Islet precursor cell (in vitro differentiated cells): ENCODE results near the gene RBMS1.

Experiments
- DNase-seq: peaks from one replicate; pipeline ENCODE4 v3.0.0-alpha.2; 2018

Gene RBMS1

DNA sequence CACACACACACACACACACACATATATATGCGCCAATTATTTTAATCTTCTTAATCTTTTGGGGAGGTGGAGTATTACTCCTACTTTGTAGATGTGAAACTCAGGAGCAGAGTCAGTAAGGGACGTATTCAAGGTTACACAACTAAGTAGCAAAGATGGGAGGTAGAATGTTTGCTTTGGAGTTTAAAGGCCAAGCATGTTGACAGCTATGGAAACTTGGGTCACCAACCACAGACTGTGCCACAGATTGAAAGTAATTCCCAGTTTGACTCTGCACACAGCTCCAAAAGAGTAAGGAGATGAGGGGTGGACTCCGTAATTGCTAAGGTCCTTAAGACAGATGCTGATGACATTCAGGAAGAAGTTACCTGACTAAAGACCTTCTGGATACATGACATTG, 168.7 kb downstream of the RBMS1 start:
- no peak for DNase-seq

DNA sequence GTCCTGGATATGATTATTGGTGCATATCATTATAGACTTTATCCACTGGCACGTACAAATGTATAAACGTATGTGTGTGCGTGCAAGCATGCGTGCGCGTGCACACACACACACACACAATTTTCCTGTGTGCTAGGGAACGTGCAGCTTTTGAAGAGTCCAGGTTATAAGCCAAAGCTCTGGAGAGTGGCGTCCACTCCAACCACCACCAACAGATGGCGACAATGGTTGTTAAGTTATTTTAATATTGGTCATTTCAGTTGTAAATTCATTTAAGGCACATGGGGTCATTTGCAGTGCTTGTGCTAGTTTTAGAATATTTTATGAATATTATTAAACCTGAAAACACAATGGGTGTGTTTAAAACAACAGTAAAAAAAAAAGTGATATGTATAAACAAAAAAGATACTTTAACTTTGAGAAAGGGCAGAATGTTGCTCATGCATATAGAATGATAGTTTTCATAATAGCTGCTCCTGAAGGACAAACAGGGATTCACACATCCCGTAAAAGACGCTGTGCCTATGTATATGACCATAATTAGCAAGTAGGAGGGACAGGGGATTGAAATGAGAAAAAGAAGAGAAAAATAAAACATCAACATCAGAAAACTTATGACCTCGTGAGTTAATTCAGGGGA, 169.3 kb downstream of the RBMS1 start:
- no peak for DNase-seq

DNA sequence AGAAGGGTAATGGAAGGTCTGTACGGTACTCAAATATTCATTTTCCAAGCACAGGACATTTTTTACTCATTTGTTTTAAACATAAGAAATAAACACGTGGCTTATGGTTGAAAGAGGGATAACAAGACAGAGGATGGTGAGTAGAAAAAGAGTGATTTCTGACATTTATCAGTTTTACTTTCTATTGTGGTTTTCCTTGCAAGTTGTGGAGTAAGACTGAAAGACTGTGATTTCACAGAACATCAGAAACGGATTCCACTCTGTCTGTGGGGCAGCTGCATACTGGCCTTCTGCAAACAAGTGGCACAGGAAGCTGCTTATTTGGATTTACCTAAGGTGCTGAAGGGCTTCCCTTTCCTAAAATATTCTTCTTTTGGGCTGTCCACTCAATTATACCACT, 171.3 kb downstream of the RBMS1 start:
- no peak for DNase-seq

- DNase-seq, result no peak
Measured at GRCh38 chr2:160321006-160321405, 172.6 kb downstream of the RBMS1 start.

GRCh38 chr2:160319700-160320099, 173.9 kb downstream of the RBMS1 start:
- DNase-seq, result no peak

DNA sequence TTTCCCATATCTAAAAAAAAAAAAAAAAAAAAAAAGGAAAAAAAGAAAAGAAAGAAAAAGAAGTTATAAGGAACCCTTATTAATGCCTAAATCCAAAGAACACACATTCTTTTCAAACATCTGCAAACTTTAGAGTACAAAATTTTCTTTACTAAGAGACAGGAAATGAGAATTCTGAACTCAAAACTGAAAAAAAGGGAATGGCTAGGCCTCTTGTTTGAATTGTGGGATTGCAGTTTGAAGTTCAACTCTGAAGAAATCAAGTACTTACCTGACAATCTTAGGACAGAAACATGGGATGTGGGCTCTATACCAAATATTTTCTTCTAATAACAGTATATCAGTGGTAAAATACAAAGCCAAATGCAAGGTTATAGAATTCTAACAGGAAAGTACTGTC, 175.4 kb downstream of the RBMS1 start:
- no peak for DNase-seq

- no peak for DNase-seq
Measured at GRCh38 chr2:160317181-160318099, 176.2 kb downstream of the RBMS1 start.

GRCh38 chr2:160315337-160315736, 178.3 kb downstream of the RBMS1 start:
- DNase-seq, result no peak

GRCh38 chr2:160310118-160310828, 183.3 kb downstream of the RBMS1 start:
- DNase-seq, result no peak

DNA sequence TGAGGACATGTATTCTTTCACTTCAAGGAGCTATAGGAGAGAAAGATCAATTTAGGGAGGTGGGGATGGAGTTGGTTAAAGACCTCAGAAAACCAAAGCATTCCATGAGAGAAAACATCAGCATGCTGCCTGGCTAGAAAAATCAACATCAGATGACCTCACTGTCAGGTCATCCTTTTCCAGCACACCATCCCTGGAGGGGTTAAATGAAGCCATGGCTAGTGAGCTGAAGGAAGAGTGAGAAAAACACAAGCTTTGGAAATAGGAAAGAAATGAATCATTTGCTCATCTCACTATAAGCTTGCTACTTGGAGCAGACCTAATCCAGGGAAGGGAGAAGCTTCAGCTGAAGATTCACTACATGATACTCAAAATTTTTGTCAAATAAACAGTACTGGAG, 184.0 kb downstream of the RBMS1 start:
- no peak for DNase-seq

DNA sequence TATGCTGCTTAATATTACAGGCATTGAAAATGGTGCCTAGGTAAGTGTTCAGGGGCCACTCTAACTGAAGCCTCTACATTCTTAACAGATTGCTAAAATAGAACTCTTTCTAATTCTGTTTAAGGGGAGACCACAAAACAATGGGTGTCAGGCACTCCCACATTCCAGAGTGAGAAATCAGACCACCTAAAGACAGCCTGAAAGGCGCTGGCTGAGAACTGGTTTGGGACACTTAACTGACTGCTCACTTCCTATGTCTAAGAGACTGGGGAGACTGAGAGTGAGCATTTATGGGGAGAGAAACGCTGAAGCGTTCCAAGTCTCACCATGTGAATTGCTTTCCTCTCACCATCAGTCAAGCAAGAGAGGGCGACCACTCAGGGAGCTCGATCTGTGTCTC, 184.7 kb downstream of the RBMS1 start:
- DNase-seq, result no peak

- no peak for DNase-seq
Measured at GRCh38 chr2:160308476-160308875, 185.1 kb downstream of the RBMS1 start.

- DNase-seq, result no peak
Measured at GRCh38 chr2:160306985-160307384, 186.6 kb downstream of the RBMS1 start.

- no peak for DNase-seq
Measured at GRCh38 chr2:160305081-160305750, 188.4 kb downstream of the RBMS1 start.

DNA sequence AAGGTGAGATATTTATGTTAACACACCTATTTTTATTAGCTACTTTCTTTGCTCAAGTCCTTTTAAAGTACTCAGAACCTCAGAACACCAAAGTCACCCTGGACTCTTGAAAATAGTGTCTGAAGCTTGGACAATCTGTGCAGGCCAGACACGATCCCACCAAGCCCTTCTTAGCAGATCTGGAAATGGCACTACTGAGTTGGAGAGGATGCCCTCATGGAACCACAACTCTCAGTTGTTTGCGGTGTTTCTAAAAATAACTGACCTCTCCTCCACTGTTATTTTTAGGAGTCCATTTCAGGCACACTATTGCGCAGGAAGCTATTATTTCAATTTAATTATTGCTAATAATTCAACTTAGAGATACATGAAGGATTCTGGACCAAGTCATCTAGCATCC, 190.1 kb downstream of the RBMS1 start:
- DNase-seq, result no peak

- no peak for DNase-seq
Measured at GRCh38 chr2:160303076-160303475, 190.5 kb downstream of the RBMS1 start.

DNA sequence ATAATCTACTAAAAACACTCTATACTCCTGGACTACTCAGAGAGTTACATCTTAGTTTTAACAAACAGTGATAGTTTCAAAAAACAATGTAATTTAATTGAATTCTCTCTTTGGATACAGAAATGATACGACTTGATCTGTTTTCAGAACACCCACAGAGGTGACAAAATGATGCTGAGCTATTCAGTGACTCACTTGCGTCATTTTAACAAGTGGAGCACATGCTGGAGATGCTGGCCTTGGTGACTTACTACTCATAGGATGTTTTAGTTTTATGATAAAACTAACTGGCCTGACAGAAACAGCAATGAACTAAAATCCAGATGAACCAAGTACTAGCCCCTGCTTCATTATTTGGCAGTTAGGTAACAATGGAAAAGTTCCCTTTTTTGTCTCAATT, 192.2 kb downstream of the RBMS1 start:
- no peak for DNase-seq

- DNase-seq, result no peak
Measured at GRCh38 chr2:160300203-160300602, 193.4 kb downstream of the RBMS1 start.

- DNase-seq, result no peak
Measured at GRCh38 chr2:160299540-160299939, 194.1 kb downstream of the RBMS1 start.

DNA sequence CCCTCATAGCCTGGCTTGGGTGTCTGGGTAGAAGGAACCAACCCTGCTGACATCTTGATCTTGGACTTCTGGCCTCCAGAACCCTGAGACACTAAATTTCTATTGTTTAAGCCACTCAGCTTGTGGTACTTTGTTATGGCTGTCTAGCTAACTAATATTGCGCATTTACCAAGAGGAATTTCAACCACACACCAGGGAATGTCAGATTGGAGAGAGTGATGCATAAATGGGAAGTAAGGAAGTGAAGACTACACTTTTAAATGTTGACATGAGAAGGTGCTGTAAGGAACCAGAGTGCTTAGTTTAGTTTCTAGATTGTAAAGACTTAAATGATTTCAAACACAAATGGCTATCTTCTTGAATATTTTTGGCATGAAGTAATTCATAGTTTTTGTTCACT, 194.6 kb downstream of the RBMS1 start:
- no peak for DNase-seq

GRCh38 chr2:160295519-160296207, 197.9 kb downstream of the RBMS1 start:
- no peak for DNase-seq

GRCh38 chr2:160294889-160295288, 198.7 kb downstream of the RBMS1 start:
- DNase-seq, result no peak
